B cell (primary cell): Measurements from ENCODE around the gene STXBP6. TPM values are rescaled to one million over a fixed set of nuclear protein-coding genes. Genes with fewer than 3 reads are reported as not detected.

Source experiments
- ATAC-seq: fragments of 200-7000 bp; cut with Tn5 transposase; one replicate; pipeline ENCODE4 v1.10.0; 2021; ENCODE audit warnings: low read depth, mild to moderate bottlenecking, moderate number of reproducible peaks, moderate library complexity
- CTCF ChIA-PET: fragments of 350-600 bp; sonication (Branson Sonifier 250); formaldehyde crosslinking; loops from one replicate; lab custom pipeline; 2021; ENCODE audit warnings: antibody characterized with exemption, inconsistent platforms; lab: Charles Lee
- POLR2A ChIA-PET: fragments of 350-600 bp; sonication (Branson Sonifier 250); formaldehyde crosslinking; loops from one replicate; lab custom pipeline; 2021; ENCODE audit warnings: antibody characterized with exemption; lab: Charles Lee
- DNase-seq: peaks from one replicate; pipeline ENCODE4 v3.0.0; 2013
- H2AFZ ChIP-seq: 2 replicates; pipeline ENCODE4 v1.6.1; 2012; ENCODE audit warnings: mild to moderate bottlenecking, low read depth, low read length; ENCODE audit not compliant: insufficient read depth, poor library complexity, severe bottlenecking
- H3K27ac ChIP-seq, 2 donors: 1 replicate in 1 of 2; 2 replicates in 1 of 2; pipeline ENCODE4 v1.5.1; 2012 to 2013; ENCODE audit warnings: low read length in 2 of 2, mild to moderate bottlenecking in 2 of 2, moderate library complexity in 1 of 2
- H3K27me3 ChIP-seq, 4 experiments: fragments of 200-600 bp in 1 of 4; sonication (generic) in 1 of 4; replicated peaks in 1 of 4; 1 replicate in 2 of 4; 2 replicates in 2 of 4; pipeline versions ENCODE4 v1.6.1 to v1.7.0; 2013 to 2016; ENCODE audit warnings: low read length in 3 of 4, mild to moderate bottlenecking in 2 of 4, mixed read lengths in 1 of 4, moderate library complexity in 1 of 4; ENCODE audit not compliant: insufficient read depth in 4 of 4, control insufficient read depth in 3 of 4; ENCODE audit errors: control extremely low read depth in 1 of 4
- H3K36me3 ChIP-seq, 2 experiments: replicated peaks in 1 of 2; 1 replicate in 1 of 2; 2 replicates in 1 of 2; pipeline versions ENCODE4 v1.6.1 to v1.7.1; 2013; ENCODE audit warnings: low read length in 1 of 2; ENCODE audit not compliant: insufficient read depth in 2 of 2, control insufficient read depth in 1 of 2; ENCODE audit errors: control extremely low read depth in 1 of 2, extremely low read depth in 1 of 2
- H3K4me1 ChIP-seq, 2 donors: fragments of 200-600 bp in 1 of 2; sonication (generic) in 1 of 2; 1 replicate in 1 of 2; 2 replicates in 1 of 2; pipeline versions ENCODE4 v1.5.1 to v1.6.1; 2013 to 2017; ENCODE audit warnings: low read length in 2 of 2; ENCODE audit not compliant: control insufficient read depth in 2 of 2, insufficient read depth in 2 of 2
- H3K4me2 ChIP-seq: replicated peaks from 2 replicates; pipeline ENCODE3; 2012; ENCODE audit warnings: mild to moderate bottlenecking, low read depth, low read length; ENCODE audit not compliant: poor library complexity, severe bottlenecking
- H3K4me3 ChIP-seq, 5 experiments: fragments of 200-600 bp in 1 of 5; sonication (generic) in 1 of 5; 1 replicate in 3 of 5; 2 replicates in 2 of 5; pipeline versions ENCODE4 v1.5.1 to v1.7.0; 2011 to 2016; ENCODE audit warnings: low read length in 4 of 5, mild to moderate bottlenecking in 4 of 5, low read depth in 2 of 5, control low read depth in 1 of 5, moderate library complexity in 1 of 5; ENCODE audit not compliant: insufficient read depth in 1 of 5; ENCODE audit errors: control extremely low read depth in 1 of 5, extremely low read depth in 1 of 5
- H3K79me2 ChIP-seq: fragments of 200-600 bp; sonication (generic); one replicate; pipeline ENCODE4 v1.6.0; 2016; ENCODE audit warnings: low read length; ENCODE audit not compliant: control insufficient read depth, insufficient read depth
- H3K9ac ChIP-seq: fragments of 200-600 bp; sonication (generic); 2 replicates; pipeline ENCODE4 v1.6.1; 2017; ENCODE audit warnings: mild to moderate bottlenecking, low read length, moderate library complexity
- H3K9me3 ChIP-seq, 3 donors: one replicate each; pipeline versions ENCODE4 v1.6.1 to v1.7.1; 2013; ENCODE audit warnings: low read length in 2 of 3; ENCODE audit not compliant: control insufficient read depth in 2 of 3, insufficient read depth in 1 of 3; ENCODE audit errors: control extremely low read depth in 1 of 3
- H4K20me1 ChIP-seq: 2 replicates; pipeline ENCODE4 v1.6.0; 2012; ENCODE audit warnings: mild to moderate bottlenecking, low read length; ENCODE audit not compliant: insufficient read depth, control insufficient read depth, poor library complexity, severe bottlenecking
- H3K27ac Mint-ChIP-seq: one replicate; pipeline ENCODE4 v1.8.0; 2021; ENCODE audit warnings: mixed read lengths
- H3K27me3 Mint-ChIP-seq: one replicate; pipeline ENCODE4 v1.8.0; 2021; ENCODE audit warnings: mixed read lengths
- H3K4me1 Mint-ChIP-seq: one replicate; pipeline ENCODE4 v1.8.0; 2021; ENCODE audit warnings: mixed read lengths
- H3K4me3 Mint-ChIP-seq: one replicate; pipeline ENCODE4 v1.8.0; 2021; ENCODE audit warnings: mixed read lengths
- H3K9me3 Mint-ChIP-seq: one replicate; pipeline ENCODE4 v1.8.0; 2022; ENCODE audit warnings: mixed read lengths; ENCODE audit not compliant: insufficient read depth
- EZH2 ChIP-seq: IDR thresholded peaks from 2 replicates; pipeline ENCODE4 v1.6.1; 2012; ENCODE audit warnings: borderline replicate concordance, low read depth, mild to moderate bottlenecking, moderate library complexity, low read length; ENCODE audit not compliant: insufficient read depth, poor library complexity, severe bottlenecking
- WGBS: methylation state at CpG from one replicate; pipeline ENCODE4 v1.1.5; 2013; ENCODE audit warnings: missing lambda C conversion rate; ENCODE audit not compliant: insufficient coverage; 5-methylcytosine and 5-hydroxymethylcytosine counted together
- intact Hi-C: fragments of 100-400 bp; cut with micrococcal nuclease; formaldehyde crosslinking; loops from one replicate; pipeline ENCODE4 v1.10.0; 2022
- polyA plus RNA-seq: library from polyadenylated mRNA; depleted of rRNA; stranded (reverse); fragments of >200 nt; gene quantifications from 2 replicates; pipeline ENCODE4 v1.2.3, GENCODE V29; 2012
- total RNA-seq, 2 donors: library from RNA; stranded (reverse); fragments of 120-200 nt in 1 of 2; gene quantifications; 1 replicate in 1 of 2; 2 replicates in 1 of 2; pipeline versions ENCODE4 v1.2.3 to v1.2.4, GENCODE V29; 2013 to 2022
- TF ChIP-seq, protein P1 (sequence below): fragments of 200-600 bp; IDR thresholded peaks from one replicate; pipeline ENCODE4 v1.8.0; 2022; ENCODE audit warnings: antibody characterized with exemption, mild to moderate bottlenecking

Gene STXBP6
- total and polyA plus RNA-seq, 2 donors (not counting 1 experiment from before 2014, with no cell fraction given), result 0.01 TPM; not detected in 1

DNA sequence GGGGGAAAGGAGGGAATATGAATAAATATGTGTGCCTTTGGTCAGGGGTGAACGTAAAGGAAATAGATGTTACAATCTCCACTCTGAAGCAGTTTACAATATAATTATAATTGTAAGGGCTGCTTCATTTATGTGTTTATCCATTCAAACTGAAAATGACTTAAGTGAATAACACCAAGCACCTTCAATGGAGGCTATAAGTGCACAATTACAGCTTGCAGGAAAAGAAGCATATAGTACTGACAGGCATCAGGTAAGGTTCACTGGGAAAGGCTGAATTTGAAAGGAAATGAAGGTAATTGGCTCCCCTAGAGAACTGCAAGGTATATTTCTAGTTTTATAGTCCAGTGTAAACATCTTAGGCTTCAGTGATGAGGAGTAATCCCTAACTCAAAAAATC lies 192.7 kb downstream of the STXBP6 start:
- intact Hi-C loops, result no loop called here
- H3K79me2 ChIP-seq, result no peaks in the 10 kb centered on the region
- no peak overlapping the region for H3K27ac ChIP-seq
- no peak overlapping the region for H3K4me3 ChIP-seq
- H3K9me3 ChIP-seq, result no peaks in the 10 kb centered on the region
- Mint-ChIP-seq H3K4me1 (no peaks in the 10 kb centered on the region), H3K4me3 (no peak overlapping the region), H3K9me3 (no peaks in the 10 kb centered on the region), H3K27ac (no peak overlapping the region), H3K27me3 (peaks cover 23% of the 10 kb centered on the region)
- no CpG with 5 or more reads among the region's 1 CpG for WGBS
- H3K27me3 ChIP-seq, result peaks cover 0 to 7% (median 3%) of the 10 kb centered on the region in 4 experiments
- H3K4me2 ChIP-seq, result no peak overlapping the region
- TF ChIP-seq, protein P1, sequence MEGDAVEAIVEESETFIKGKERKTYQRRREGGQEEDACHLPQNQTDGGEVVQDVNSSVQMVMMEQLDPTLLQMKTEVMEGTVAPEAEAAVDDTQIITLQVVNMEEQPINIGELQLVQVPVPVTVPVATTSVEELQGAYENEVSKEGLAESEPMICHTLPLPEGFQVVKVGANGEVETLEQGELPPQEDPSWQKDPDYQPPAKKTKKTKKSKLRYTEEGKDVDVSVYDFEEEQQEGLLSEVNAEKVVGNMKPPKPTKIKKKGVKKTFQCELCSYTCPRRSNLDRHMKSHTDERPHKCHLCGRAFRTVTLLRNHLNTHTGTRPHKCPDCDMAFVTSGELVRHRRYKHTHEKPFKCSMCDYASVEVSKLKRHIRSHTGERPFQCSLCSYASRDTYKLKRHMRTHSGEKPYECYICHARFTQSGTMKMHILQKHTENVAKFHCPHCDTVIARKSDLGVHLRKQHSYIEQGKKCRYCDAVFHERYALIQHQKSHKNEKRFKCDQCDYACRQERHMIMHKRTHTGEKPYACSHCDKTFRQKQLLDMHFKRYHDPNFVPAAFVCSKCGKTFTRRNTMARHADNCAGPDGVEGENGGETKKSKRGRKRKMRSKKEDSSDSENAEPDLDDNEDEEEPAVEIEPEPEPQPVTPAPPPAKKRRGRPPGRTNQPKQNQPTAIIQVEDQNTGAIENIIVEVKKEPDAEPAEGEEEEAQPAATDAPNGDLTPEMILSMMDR, result no peak
- TF ChIP-seq EZH2, result no peak
- H3K36me3 ChIP-seq, result no peaks in the 10 kb centered on the region
- H4K20me1 ChIP-seq, result no peaks in the 10 kb centered on the region
- POLR2A ChIA-PET, result no interaction called here
- H3K4me1 ChIP-seq, result no peaks in the 10 kb centered on the region
- CTCF ChIA-PET, result no interaction called here
- ATAC-seq (no peak), DNase-seq (no peak)
- no peak overlapping the region for H3K9ac ChIP-seq
- H2AFZ ChIP-seq, result no peak overlapping the region

DNA sequence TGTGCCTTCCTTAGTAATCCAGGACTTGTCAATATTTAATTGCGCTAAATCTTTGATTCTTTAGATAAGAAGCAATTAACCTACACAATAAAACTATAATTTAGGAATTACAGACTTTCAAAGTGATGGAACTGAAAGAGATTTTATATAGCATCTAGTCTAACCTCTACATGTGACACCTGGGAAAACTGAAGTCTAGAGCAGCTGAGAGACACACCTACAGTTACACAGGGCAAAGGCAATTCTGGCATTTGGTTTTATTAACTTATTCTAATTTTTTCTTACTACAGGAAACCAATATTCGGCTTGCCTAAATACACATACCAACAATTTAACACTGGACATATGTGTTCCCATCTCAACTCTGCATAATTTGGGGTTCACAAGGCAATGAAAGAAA lies 196.5 kb downstream of the STXBP6 start:
- Mint-ChIP-seq H3K4me1 (no peaks in the 10 kb centered on the region), H3K4me3 (no peak overlapping the region), H3K27ac (no peak overlapping the region), H3K27me3 (peaks cover 10% of the 10 kb centered on the region), H3K9me3 (no peaks in the 10 kb centered on the region)
- H2AFZ ChIP-seq, result no peak overlapping the region
- no peak overlapping the region for H3K27ac ChIP-seq
- DNase-seq, result no peak
- peaks cover 0 to 7% (median 3%) of the 10 kb centered on the region in 4 experiments for H3K27me3 ChIP-seq
- no peak overlapping the region for H3K4me2 ChIP-seq
- H3K4me3 ChIP-seq, result no peak overlapping the region
- H3K9me3 ChIP-seq, result no peaks in the 10 kb centered on the region
- ChIA-PET CTCF (no interaction called here), POLR2A (no interaction called here)
- TF ChIP-seq, protein P1, result no peak
- TF ChIP-seq EZH2, result no peak
- WGBS, result no CpG with 5 or more reads among the region's 2 CpGs
- H3K36me3 ChIP-seq, result no peaks in the 10 kb centered on the region
- no peak overlapping the region for H3K9ac ChIP-seq
- ATAC-seq, result no peak
- intact Hi-C loops, result no loop called here
- no peaks in the 10 kb centered on the region for H3K79me2 ChIP-seq
- H4K20me1 ChIP-seq, result no peaks in the 10 kb centered on the region
- H3K4me1 ChIP-seq, result no peaks in the 10 kb centered on the region
